Gastroesophageal sphincter (tissue), 4 donors: ENCODE measurements around the gene RNPC3. TPM values are rescaled to one million over a fixed set of nuclear protein-coding genes. Genes with fewer than 3 reads are reported as not detected.
"Not testable (repeated sequence)": the region's sequence is repeated elsewhere in the genome, so short reads cannot be mapped to it uniquely, and the experiment has no call there.

Experiments used
- ATAC-seq: fragments of 150-250 bp; one replicate; pipeline ENCODE4 v1.9.1; 2016; ENCODE audit warnings: mild to moderate bottlenecking, moderate library complexity
- H3K27ac ChIP-seq, 4 donors: fragments of 200-600 bp; sonication (generic) in 3 of 4; 1 replicate in 3 of 4; 2 replicates in 1 of 4; pipeline ENCODE4 v1.5.1; 2016 to 2019
- H3K27me3 ChIP-seq: fragments of 200-600 bp; sonication (generic); one replicate; pipeline ENCODE4 v1.5.1; 2019
- H3K36me3 ChIP-seq, 2 donors: fragments of 200-600 bp; sonication (generic); one replicate each; pipeline ENCODE4 v1.5.1; 2019; ENCODE audit warnings: control low read depth in 1 of 2
- H3K4me1 ChIP-seq, 3 donors: fragments of 200-600 bp; sonication (generic); 1 replicate in 2 of 3; 2 replicates in 1 of 3; pipeline ENCODE4 v1.5.1; 2016 to 2019; ENCODE audit warnings: control low read depth in 2 of 3
- H3K4me3 ChIP-seq, 2 donors: fragments of 200-600 bp; sonication (generic); one replicate each; pipeline ENCODE4 v1.5.1; 2019; ENCODE audit warnings: mild to moderate bottlenecking in 1 of 2, moderate library complexity in 1 of 2
- H3K9me3 ChIP-seq, 3 donors: fragments of 200-600 bp; sonication (generic); one replicate each; pipeline ENCODE4 v1.5.1; 2017 to 2019; ENCODE audit warnings: control low read depth in 2 of 3
- EP300 ChIP-seq: sonication (generic); formaldehyde crosslinking; IDR thresholded peaks from one replicate; pipeline ENCODE4 v1.6.1; 2017; ENCODE audit warnings: antibody characterized with exemption, mild to moderate bottlenecking
- POLR2A ChIP-seq, 2 donors: fragments of 450-650 bp; IDR thresholded peaks; one replicate each; pipeline ENCODE4 v1.6.1; 2017; ENCODE audit warnings: antibody characterized with exemption in 2 of 2, mild to moderate bottlenecking in 2 of 2, moderate library complexity in 1 of 2
- POLR2AphosphoS5 ChIP-seq: sonication (generic); formaldehyde crosslinking; IDR thresholded peaks from one replicate; pipeline ENCODE4 v1.6.1; 2017; ENCODE audit warnings: antibody characterized with exemption
- WGBS, 2 donors: methylation state at CpG; one replicate each; pipeline ENCODE4 v1.1.5; 2018; ENCODE audit warnings: low coverage in 1 of 2; 5-methylcytosine and 5-hydroxymethylcytosine counted together
- total RNA-seq, 4 donors: library from RNA; depleted of rRNA; stranded (reverse); fragments of >200 nt; gene quantifications; one replicate each; pipeline ENCODE4 v1.1.0, GENCODE V29; 2016
- TF ChIP-seq, protein P1 (sequence below), 4 experiments: fragments of 200-600 bp in 2 of 4; fragments of 450-650 bp in 2 of 4; sonication (generic) in 1 of 4; IDR thresholded peaks; one replicate each; pipeline ENCODE4 v1.5.1; 2017 to 2019; ENCODE audit warnings: antibody characterized with exemption in 4 of 4, mild to moderate bottlenecking in 2 of 4, moderate library complexity in 2 of 4

Gene RNPC3
- total RNA-seq, 4 donors from 2014 or later, result 9.3 to 56.2 (median 19.3) TPM

GRCh38 chr1:103547840-103548239 lies 22.3 kb downstream of the RNPC3 start:
- WGBS, 2 donors, result 75% methylated on average over 3 of the region's 3 CpGs; no CpG with 5 or more reads in 1 of the 2 donors
- ATAC-seq, result no peak
- no peak for TF ChIP-seq POLR2AphosphoS5
- TF ChIP-seq, protein P1, sequence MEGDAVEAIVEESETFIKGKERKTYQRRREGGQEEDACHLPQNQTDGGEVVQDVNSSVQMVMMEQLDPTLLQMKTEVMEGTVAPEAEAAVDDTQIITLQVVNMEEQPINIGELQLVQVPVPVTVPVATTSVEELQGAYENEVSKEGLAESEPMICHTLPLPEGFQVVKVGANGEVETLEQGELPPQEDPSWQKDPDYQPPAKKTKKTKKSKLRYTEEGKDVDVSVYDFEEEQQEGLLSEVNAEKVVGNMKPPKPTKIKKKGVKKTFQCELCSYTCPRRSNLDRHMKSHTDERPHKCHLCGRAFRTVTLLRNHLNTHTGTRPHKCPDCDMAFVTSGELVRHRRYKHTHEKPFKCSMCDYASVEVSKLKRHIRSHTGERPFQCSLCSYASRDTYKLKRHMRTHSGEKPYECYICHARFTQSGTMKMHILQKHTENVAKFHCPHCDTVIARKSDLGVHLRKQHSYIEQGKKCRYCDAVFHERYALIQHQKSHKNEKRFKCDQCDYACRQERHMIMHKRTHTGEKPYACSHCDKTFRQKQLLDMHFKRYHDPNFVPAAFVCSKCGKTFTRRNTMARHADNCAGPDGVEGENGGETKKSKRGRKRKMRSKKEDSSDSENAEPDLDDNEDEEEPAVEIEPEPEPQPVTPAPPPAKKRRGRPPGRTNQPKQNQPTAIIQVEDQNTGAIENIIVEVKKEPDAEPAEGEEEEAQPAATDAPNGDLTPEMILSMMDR (IDR thresholded peaks at IDR 0.05), result no peak
- Histone ChIP-seq H3K9me3 (no peaks in the 10 kb centered on the region), H3K27ac (no peak overlapping the region), H3K4me1 (no peaks in the 10 kb centered on the region), H3K27me3 (no peaks in the 10 kb centered on the region), H3K36me3 (peaks cover 9 to 94% of the 10 kb centered on the region in 2 donors), H3K4me3 (no peak overlapping the region)

GRCh38 chr1:103560427-103560826 lies 34.9 kb downstream of the RNPC3 start:
- Histone ChIP-seq H3K4me3 (no peak overlapping the region), H3K27me3 (no peaks in the 10 kb centered on the region), H3K4me1 (peaks cover 0 to 11% (median 0%) of the 10 kb centered on the region in 3 donors), H3K9me3 (no peaks in the 10 kb centered on the region), H3K27ac (no peak overlapping the region), H3K36me3 (peaks cover 0 to 10% of the 10 kb centered on the region in 2 donors)
- TF ChIP-seq, protein P1 (IDR thresholded peaks at IDR 0.05), result no peak
- no peak for TF ChIP-seq EP300
- no peak for TF ChIP-seq POLR2A (IDR thresholded peaks at IDR 0.05)
- no peak for TF ChIP-seq POLR2AphosphoS5
- ATAC-seq, result no peak

DNA sequence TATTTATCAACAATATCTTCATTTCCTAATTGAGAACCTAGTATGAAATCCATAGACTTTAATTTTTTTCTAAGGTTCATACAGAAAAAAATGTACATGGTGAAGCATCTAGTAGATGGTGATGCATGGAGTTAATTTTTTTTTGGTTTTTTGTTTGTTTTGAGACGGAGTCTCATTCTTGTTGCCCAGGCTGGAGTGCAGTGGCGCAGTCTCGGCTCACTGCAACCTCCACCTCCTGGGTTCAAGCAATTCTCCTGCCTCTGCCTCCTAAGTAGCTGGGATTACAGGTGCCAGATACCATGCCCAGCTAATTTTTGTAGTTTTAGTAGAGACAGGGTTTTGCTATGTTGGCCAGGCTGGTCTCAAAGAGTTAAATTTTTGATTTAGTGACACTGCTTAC lies 35.6 kb downstream of the RNPC3 start:
- 84 to 87% methylated on average over 3 of the region's 3 CpGs for WGBS, 2 donors
- not testable (repeated sequence) for H3K9me3 ChIP-seq, H3K4me3 ChIP-seq, ATAC-seq, H3K27me3 ChIP-seq, H3K36me3 ChIP-seq
- peaks cover 0 to 11% (median 0%) of the 10 kb centered on the region in 3 donors for H3K4me1 ChIP-seq
- H3K27ac ChIP-seq, result peak overlapping the region in 2 of 4 donors; percentile 57 to 58

- H3K27me3 ChIP-seq, result no peaks in the 10 kb centered on the region
- no peaks in the 10 kb centered on the region for H3K36me3 ChIP-seq
- no peak overlapping the region for H3K4me3 ChIP-seq
- WGBS, 2 donors, result 58% methylated on average over 2 of the region's 2 CpGs; no CpG with 5 or more reads in 1 of the 2 donors
- TF ChIP-seq POLR2A (IDR thresholded peaks at IDR 0.05) (no peak), EP300 (no peak), POLR2AphosphoS5 (peak; percentile 32)
- TF ChIP-seq, protein P1 (IDR thresholded peaks at IDR 0.05), result no peak
- peak; percentile 82 for ATAC-seq
- peak overlapping the region in 3 of 4 donors; percentile 43 to 58 (median 57) for H3K27ac ChIP-seq
- H3K4me1 ChIP-seq, result peaks cover 0 to 11% (median 0%) of the 10 kb centered on the region in 3 donors
- no peaks in the 10 kb centered on the region for H3K9me3 ChIP-seq
These were observed 36.3 kb downstream of the RNPC3 start for GRCh38 chr1:103561643-103562395.

- Histone ChIP-seq H3K27me3 (no peaks in the 10 kb centered on the region), H3K36me3 (peaks cover 0 to 7% of the 10 kb centered on the region in 2 donors), H3K4me3 (no peak overlapping the region), H3K4me1 (peaks cover 0 to 11% (median 0%) of the 10 kb centered on the region in 3 donors), H3K27ac (peak overlapping the region in 1 of 4 donors; percentile 57), H3K9me3 (no peaks in the 10 kb centered on the region)
- no peak for TF ChIP-seq POLR2A (IDR thresholded peaks at IDR 0.05)
- TF ChIP-seq, protein P1 (IDR thresholded peaks at IDR 0.05), result no peak
- 67 to 69% methylated on average over 4 of the region's 4 CpGs for whole genome bisulfite sequencing, 2 donors
- ATAC-seq, result no peak
These were observed 37.6 kb downstream of the RNPC3 start for GRCh38 chr1:103563056-103563455.
